A375 (cell line): ENCODE results near the gene TMCO2. TPM values are rescaled to one million over a fixed set of nuclear protein-coding genes. Genes with fewer than 3 reads are reported as not detected.

Source experiments
- total RNA-seq: library from RNA; depleted of rRNA; stranded (reverse); fragments of >200 nt; shearing (Covaris generic); gene quantifications from 2 replicates; pipeline ENCODE4 v1.2.3, GENCODE V29; 2014; rRNA removed

The TMCO2 gene
- total RNA-seq: not detected in 2 replicates

DNA sequence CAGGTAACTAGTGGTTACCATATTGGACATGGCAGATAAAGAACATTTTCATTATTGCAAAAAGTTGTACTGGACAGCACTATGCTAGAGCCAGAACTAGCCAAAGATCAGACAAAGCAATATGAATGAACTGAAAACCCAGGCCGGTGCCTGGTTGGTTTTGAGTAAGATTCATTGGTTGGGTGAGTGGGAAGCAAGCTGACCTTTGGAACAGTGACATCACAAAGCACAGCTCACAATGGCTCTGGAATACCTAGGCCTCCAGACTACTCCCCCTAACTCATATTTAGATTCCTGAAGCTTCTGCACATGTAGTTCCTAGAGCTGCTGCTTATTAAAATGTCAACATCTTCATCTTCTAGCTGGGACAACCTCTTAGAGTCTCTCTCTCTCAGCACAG, at the start of gene TMCO2:
Gene TMCO2, plus strand, starts transcription at position 283 of the 400 bp plus-strand sequence. Its CDS starts 57 bp downstream, at position 340.

DNA sequence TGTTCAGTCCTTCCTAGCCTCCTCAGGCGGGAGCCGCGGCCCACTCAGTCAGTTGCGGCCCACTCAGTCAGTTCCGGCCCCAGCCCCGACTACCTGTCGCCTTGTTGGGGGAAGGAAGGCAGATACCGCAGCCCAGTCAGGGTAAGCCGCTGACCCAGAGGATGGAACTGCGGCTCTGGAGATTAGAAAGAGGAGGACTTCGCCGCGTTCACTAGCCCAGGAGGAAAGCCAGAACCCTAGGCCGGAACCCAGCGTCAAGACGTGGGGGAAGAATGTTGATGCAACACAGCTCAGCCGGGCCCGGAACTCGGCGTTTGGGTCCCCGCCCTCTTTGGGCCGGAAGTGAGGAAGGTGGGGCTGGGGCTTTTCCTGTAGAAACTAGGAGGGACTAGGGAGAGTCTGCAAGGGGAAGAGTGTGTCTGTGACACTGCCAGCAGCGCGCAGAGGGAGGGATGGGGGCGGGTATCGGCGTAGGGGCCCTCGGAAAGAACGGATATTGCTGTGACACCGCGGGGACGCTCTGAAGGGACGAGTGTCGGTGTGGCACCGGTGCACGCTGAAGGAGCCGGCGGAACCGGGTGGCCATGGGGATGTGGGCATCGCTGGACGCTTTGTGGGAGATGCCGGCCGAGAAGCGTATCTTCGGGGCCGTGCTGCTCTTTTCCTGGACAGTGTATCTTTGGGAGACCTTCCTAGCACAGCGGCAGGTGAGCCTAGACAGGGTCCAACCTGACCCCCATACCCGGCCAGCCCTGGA, 10.1 kb downstream of the TMCO2 start, which contains the start of gene ZMPSTE24:
Gene ZMPSTE24, plus strand, starts transcription at position 549 of the 757 bp plus-strand sequence. Its CDS starts 36 bp downstream, at position 585.

Other genes starting within 250 kb of the TMCO2 start
- 245 and 268 TPM in 2 replicates for gene CAP1, start 207.2 kb upstream of the TMCO2 start, total RNA-seq
- 63.9 and 69.6 TPM in 2 replicates for gene PPT1, start 150.7 kb upstream of the TMCO2 start, total RNA-seq
- 12.1 and 14.9 TPM in 2 replicates for gene RLF, start 86.5 kb upstream of the TMCO2 start, total RNA-seq
- gene ZMPSTE24, start 10.3 kb downstream of the TMCO2 start, total RNA-seq: 29.4 and 33.9 TPM in 2 replicates
- 9.9 and 10.6 TPM in 2 replicates for gene COL9A2, start 69.3 kb downstream of the TMCO2 start, total RNA-seq
- gene SMAP2, start 125.8 kb downstream of the TMCO2 start, total RNA-seq: 16.7 and 19.9 TPM in 2 replicates
- 10.3 and 12.3 TPM in 2 replicates for gene ZFP69B, start 202.5 kb downstream of the TMCO2 start, total RNA-seq
- gene ZFP69, start 229.4 kb downstream of the TMCO2 start, total RNA-seq: 7.2 and 7.6 TPM in 2 replicates